Measurements from ENCODE around the gene ALKAL2.

- TF ChIP-seq EZH2 (IDR thresholded peaks at IDR 0.05; ENCODE audit: low read length, missing control alignments) (no peak), CTCF (conservative IDR thresholded peaks at IDR 0.05 in 1 of 2, IDR thresholded peaks at IDR 0.05 in 1 of 2; ENCODE audit: low read depth in 1 of 2, low read length in 2 of 2) (no peak)
Measured at GRCh38 chr2:319059-319600, 31.2 kb upstream of the ALKAL2 start.
